HEK293 (cell line): ENCODE data around the gene ERCC3.

Experiments used
- CTCF ChIA-PET: fragments of 350-600 bp; formaldehyde crosslinking; extraction: SDS; loops from one replicate; lab custom pipeline; 2021; ENCODE audit warnings: antibody characterized with exemption; lab: Yijun Ruan, JAX
- POLR2A ChIA-PET: fragments of 300-600 bp; formaldehyde crosslinking; extraction: SDS; loops from one replicate; lab custom pipeline; 2020; ENCODE audit warnings: antibody characterized with exemption, inconsistent platforms; lab: Yijun Ruan, JAX
- H3K27ac ChIP-seq: fragments of 200-500 bp; sonication (Bioruptor generic); 2 replicates; pipeline ENCODE4 v1.5.1; 2014; ENCODE audit warnings: low read depth, low read length, control low read depth, inconsistent platforms; ENCODE audit errors: extremely low read depth
- H3K36me3 ChIP-seq, 2 experiments: fragments of 200-500 bp in 1 of 2; sonication (Bioruptor generic) in 1 of 2; 1 replicate in 1 of 2; 2 replicates in 1 of 2; pipeline ENCODE4 v1.5.1; 2014 to 2017; ENCODE audit warnings: inconsistent platforms in 2 of 2, low read length in 2 of 2; ENCODE audit not compliant: control insufficient read depth in 2 of 2, insufficient read depth in 1 of 2
- H3K4me1 ChIP-seq: fragments of 200-500 bp; sonication (Bioruptor generic); 2 replicates; pipeline ENCODE4 v1.5.1; 2014; ENCODE audit warnings: mild to moderate bottlenecking, low read length, inconsistent platforms; ENCODE audit not compliant: control insufficient read depth, insufficient read depth
- H3K4me3 ChIP-seq: 2 replicates; pipeline ENCODE4 v1.5.1; 2011; ENCODE audit warnings: low read depth, mild to moderate bottlenecking, control low read depth, low read length, moderate library complexity
- H3K9me3 ChIP-seq: fragments of 200-500 bp; sonication (Bioruptor generic); 2 replicates; pipeline ENCODE4 v1.5.1; 2014; ENCODE audit warnings: low read depth, low read length, inconsistent platforms; ENCODE audit not compliant: control insufficient read depth, insufficient read depth
- EGR2 ChIP-seq: fragments of 450-650 bp; formaldehyde crosslinking; IDR thresholded peaks from 2 replicates; pipeline ENCODE4 v1.5.1; 2016; ENCODE audit warnings: low read depth, missing biosample characterization, missing genetic modification characterization
- FEZF1 ChIP-seq: fragments of 450-650 bp; formaldehyde crosslinking; IDR thresholded peaks from 2 replicates; pipeline ENCODE4 v1.5.1; 2016; ENCODE audit warnings: missing biosample characterization, missing genetic modification characterization
- GLIS2 ChIP-seq: fragments of 450-650 bp; formaldehyde crosslinking; IDR thresholded peaks from 2 replicates; pipeline ENCODE4 v1.5.1; 2016; ENCODE audit warnings: missing biosample characterization, missing genetic modification characterization
- KLF1 ChIP-seq: fragments of 450-650 bp; formaldehyde crosslinking; IDR thresholded peaks from 2 replicates; pipeline ENCODE4 v1.5.1; 2016; ENCODE audit warnings: missing biosample characterization, missing genetic modification characterization
- KLF16 ChIP-seq: fragments of 450-650 bp; formaldehyde crosslinking; IDR thresholded peaks from 2 replicates; pipeline ENCODE4 v1.5.1; 2017; ENCODE audit warnings: missing biosample characterization, missing genetic modification characterization
- KLF8 ChIP-seq: fragments of 450-650 bp; formaldehyde crosslinking; IDR thresholded peaks from 2 replicates; pipeline ENCODE4 v1.5.1; 2016; ENCODE audit warnings: missing biosample characterization, missing genetic modification characterization
- SP2 ChIP-seq: fragments of 450-650 bp; formaldehyde crosslinking; IDR thresholded peaks from 2 replicates; pipeline ENCODE4 v1.5.1; 2016; ENCODE audit warnings: missing biosample characterization, missing genetic modification characterization
- SP3 ChIP-seq: fragments of 450-650 bp; formaldehyde crosslinking; IDR thresholded peaks from 2 replicates; pipeline ENCODE4 v1.5.1; 2016; ENCODE audit warnings: missing biosample characterization, missing genetic modification characterization
- TCF7L2 ChIP-seq: IDR thresholded peaks from 2 replicates; pipeline ENCODE4 v1.6.1; 2011; ENCODE audit warnings: low read depth, mild to moderate bottlenecking, inconsistent platforms, low read length, moderate library complexity, borderline replicate concordance
- ZFHX2 ChIP-seq: fragments of 450-650 bp; formaldehyde crosslinking; conservative IDR thresholded peaks from 2 replicates; pipeline ENCODE4 v1.5.1; 2016; ENCODE audit warnings: missing biosample characterization, missing genetic modification characterization
- ZFP3 ChIP-seq: fragments of 450-650 bp; formaldehyde crosslinking; IDR thresholded peaks from 2 replicates; pipeline ENCODE4 v1.5.1; 2016; ENCODE audit warnings: low read depth, missing biosample characterization, missing genetic modification characterization
- ZIC2 ChIP-seq: fragments of 450-650 bp; formaldehyde crosslinking; IDR thresholded peaks from 2 replicates; pipeline ENCODE4 v1.5.1; 2016; ENCODE audit warnings: missing biosample characterization, missing genetic modification characterization
- ZNF133 ChIP-seq: fragments of 450-650 bp; formaldehyde crosslinking; IDR thresholded peaks from 2 replicates; pipeline ENCODE4 v1.5.1; 2016; ENCODE audit warnings: missing biosample characterization, missing genetic modification characterization
- ZNF214 ChIP-seq: fragments of 450-650 bp; formaldehyde crosslinking; IDR thresholded peaks from 2 replicates; pipeline ENCODE4 v1.5.1; 2017; ENCODE audit warnings: missing biosample characterization, mild to moderate bottlenecking, missing genetic modification characterization, borderline replicate concordance
- ZNF221 ChIP-seq: fragments of 450-650 bp; formaldehyde crosslinking; IDR thresholded peaks from 2 replicates; pipeline ENCODE4 v1.5.1; 2017; ENCODE audit warnings: missing biosample characterization, missing genetic modification characterization, borderline replicate concordance
- ZNF24 ChIP-seq: fragments of 450-650 bp; formaldehyde crosslinking; IDR thresholded peaks from 2 replicates; pipeline ENCODE4 v1.5.1; 2016; ENCODE audit warnings: missing biosample characterization, missing genetic modification characterization
- ZNF335 ChIP-seq: fragments of 450-650 bp; formaldehyde crosslinking; conservative IDR thresholded peaks from 2 replicates; pipeline ENCODE4 v1.5.1; 2016; ENCODE audit warnings: missing biosample characterization, missing genetic modification characterization
- ZNF404 ChIP-seq: fragments of 450-650 bp; formaldehyde crosslinking; IDR thresholded peaks from 2 replicates; pipeline ENCODE4 v1.5.1; 2017; ENCODE audit warnings: missing biosample characterization, missing genetic modification characterization
- ZNF501 ChIP-seq: fragments of 450-650 bp; formaldehyde crosslinking; IDR thresholded peaks from 2 replicates; pipeline ENCODE4 v1.5.1; 2016; ENCODE audit warnings: missing biosample characterization, missing genetic modification characterization
- ZNF549 ChIP-seq: fragments of 450-650 bp; IDR thresholded peaks from 2 replicates; pipeline ENCODE4 v1.5.1; 2018; ENCODE audit warnings: missing biosample characterization, missing genetic modification characterization, mild to moderate bottlenecking, inconsistent platforms, moderate library complexity
- ZNF571 ChIP-seq: fragments of 450-650 bp; formaldehyde crosslinking; IDR thresholded peaks from 2 replicates; pipeline ENCODE4 v1.5.0; 2017; ENCODE audit warnings: missing biosample characterization, missing genetic modification characterization
- ZXDB ChIP-seq: fragments of 450-650 bp; formaldehyde crosslinking; IDR thresholded peaks from 2 replicates; pipeline ENCODE4 v1.5.1; 2016; ENCODE audit warnings: missing biosample characterization, missing genetic modification characterization
- TF ChIP-seq, protein P1 (sequence below): fragments of 450-650 bp; formaldehyde crosslinking; IDR thresholded peaks from 2 replicates; pipeline ENCODE4 v1.5.1; 2016; ENCODE audit warnings: missing biosample characterization, missing genetic modification characterization
- TF ChIP-seq, protein P2 (sequence below): fragments of 450-650 bp; formaldehyde crosslinking; optimal IDR thresholded peaks from 2 replicates; pipeline ENCODE3; 2016; ENCODE audit warnings: missing biosample characterization, mild to moderate bottlenecking, missing genetic modification characterization
- TF ChIP-seq, protein P3 (sequence below): fragments of 450-650 bp; formaldehyde crosslinking; conservative IDR thresholded peaks from 2 replicates; pipeline ENCODE4 v1.5.1; 2016; ENCODE audit warnings: low read depth, missing biosample characterization, missing genetic modification characterization
- TF ChIP-seq, protein P4 (sequence below): fragments of 450-650 bp; formaldehyde crosslinking; IDR thresholded peaks from 2 replicates; pipeline ENCODE4 v1.5.1; 2016; ENCODE audit warnings: missing biosample characterization, missing genetic modification characterization

The ERCC3 gene

DNA sequence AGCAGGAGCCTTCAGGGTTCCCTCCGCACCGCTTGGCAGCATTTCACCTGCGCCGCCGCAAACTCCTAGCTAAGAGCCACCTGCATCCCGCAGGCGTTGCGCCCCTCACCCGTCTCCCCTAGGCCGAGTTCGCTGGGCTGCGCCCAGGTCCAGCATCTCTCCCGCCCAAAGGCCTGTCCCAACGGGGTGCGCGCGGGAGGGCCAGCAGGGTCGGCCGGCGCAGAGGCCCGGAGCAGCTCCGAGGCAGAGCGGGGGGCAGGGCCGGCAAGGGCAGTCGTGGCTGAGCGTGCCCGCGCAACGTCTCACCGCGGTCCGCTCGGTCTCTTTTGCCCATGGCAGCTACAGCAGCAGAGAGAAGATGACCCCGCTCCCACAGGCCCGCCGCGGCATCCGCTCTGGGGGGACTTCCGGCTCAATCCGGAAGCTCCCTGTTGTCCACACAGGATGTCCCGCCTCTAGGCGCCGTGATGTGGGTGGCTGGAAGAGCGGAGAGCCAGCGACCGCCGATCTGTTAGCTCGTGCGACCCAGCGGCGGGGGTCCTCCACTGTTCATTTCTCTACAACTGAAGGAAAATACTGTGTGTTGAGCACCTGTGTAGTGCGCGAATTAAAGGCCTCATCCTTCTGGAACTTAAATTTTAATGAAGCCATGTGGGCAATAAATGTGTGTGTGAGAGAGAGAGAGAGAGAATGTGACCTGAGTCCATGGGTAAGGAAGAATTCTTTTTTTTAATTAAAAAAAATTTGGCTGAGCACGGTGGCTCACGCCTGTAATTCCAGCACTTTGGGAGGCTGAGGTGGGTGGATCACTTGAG, at the start of gene ERCC3 (continued):
- TF ChIP-seq, protein P1, sequence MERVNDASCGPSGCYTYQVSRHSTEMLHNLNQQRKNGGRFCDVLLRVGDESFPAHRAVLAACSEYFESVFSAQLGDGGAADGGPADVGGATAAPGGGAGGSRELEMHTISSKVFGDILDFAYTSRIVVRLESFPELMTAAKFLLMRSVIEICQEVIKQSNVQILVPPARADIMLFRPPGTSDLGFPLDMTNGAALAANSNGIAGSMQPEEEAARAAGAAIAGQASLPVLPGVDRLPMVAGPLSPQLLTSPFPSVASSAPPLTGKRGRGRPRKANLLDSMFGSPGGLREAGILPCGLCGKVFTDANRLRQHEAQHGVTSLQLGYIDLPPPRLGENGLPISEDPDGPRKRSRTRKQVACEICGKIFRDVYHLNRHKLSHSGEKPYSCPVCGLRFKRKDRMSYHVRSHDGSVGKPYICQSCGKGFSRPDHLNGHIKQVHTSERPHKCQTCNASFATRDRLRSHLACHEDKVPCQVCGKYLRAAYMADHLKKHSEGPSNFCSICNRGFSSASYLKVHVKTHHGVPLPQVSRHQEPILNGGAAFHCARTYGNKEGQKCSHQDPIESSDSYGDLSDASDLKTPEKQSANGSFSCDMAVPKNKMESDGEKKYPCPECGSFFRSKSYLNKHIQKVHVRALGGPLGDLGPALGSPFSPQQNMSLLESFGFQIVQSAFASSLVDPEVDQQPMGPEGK, result 0 out of 2 replicates have a peak, but pooled peaks have one; percentile 42
- TF ChIP-seq ZNF571 (tag by site-specific recombination) (no peak), EGR2 (peak; percentile 17; the same call in 1 of the 2 replicates), ZNF133 (tag by site-specific recombination) (no peak), ZNF404 (tag by site-specific recombination) (no peak), ZNF221 (tag by site-specific recombination) (no peak), ZNF501 (tag by site-specific recombination) (peak; percentile 70; the same call in 1 of the 2 replicates), ZNF24 (tag by site-specific recombination) (no peak), TCF7L2 (no peak), ZFHX2 (tag by site-specific recombination) (peak; percentile 47; the same call in 1 of the 2 replicates), SP2 (peak; percentile 77), ZIC2 (peak; percentile 61), SP3 (tag by site-specific recombination) (0 out of 2 replicates have a peak, but pooled peaks have one; percentile 9), ZXDB (tag by site-specific recombination) (peak; percentile 70), FEZF1 (tag by site-specific recombination) (no peak), GLIS2 (peak; percentile 92)
- TF ChIP-seq, protein P2, sequence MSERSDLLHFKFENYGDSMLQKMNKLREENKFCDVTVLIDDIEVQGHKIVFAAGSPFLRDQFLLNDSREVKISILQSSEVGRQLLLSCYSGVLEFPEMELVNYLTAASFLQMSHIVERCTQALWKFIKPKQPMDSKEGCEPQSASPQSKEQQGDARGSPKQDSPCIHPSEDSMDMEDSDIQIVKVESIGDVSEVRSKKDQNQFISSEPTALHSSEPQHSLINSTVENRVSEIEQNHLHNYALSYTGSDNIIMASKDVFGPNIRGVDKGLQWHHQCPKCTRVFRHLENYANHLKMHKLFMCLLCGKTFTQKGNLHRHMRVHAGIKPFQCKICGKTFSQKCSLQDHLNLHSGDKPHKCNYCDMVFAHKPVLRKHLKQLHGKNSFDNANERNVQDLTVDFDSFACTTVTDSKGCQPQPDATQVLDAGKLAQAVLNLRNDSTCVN (tag by site-specific recombination), result peak; percentile 72
- TF ChIP-seq, protein P3, sequence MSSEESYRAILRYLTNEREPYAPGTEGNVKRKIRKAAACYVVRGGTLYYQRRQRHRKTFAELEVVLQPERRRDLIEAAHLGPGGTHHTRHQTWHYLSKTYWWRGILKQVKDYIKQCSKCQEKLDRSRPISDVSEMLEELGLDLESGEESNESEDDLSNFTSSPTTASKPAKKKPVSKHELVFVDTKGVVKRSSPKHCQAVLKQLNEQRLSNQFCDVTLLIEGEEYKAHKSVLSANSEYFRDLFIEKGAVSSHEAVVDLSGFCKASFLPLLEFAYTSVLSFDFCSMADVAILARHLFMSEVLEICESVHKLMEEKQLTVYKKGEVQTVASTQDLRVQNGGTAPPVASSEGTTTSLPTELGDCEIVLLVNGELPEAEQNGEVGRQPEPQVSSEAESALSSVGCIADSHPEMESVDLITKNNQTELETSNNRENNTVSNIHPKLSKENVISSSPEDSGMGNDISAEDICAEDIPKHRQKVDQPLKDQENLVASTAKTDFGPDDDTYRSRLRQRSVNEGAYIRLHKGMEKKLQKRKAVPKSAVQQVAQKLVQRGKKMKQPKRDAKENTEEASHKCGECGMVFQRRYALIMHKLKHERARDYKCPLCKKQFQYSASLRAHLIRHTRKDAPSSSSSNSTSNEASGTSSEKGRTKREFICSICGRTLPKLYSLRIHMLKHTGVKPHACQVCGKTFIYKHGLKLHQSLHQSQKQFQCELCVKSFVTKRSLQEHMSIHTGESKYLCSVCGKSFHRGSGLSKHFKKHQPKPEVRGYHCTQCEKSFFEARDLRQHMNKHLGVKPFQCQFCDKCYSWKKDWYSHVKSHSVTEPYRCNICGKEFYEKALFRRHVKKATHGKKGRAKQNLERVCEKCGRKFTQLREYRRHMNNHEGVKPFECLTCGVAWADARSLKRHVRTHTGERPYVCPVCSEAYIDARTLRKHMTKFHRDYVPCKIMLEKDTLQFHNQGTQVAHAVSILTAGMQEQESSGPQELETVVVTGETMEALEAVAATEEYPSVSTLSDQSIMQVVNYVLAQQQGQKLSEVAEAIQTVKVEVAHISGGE (tag by site-specific recombination), result peak; percentile 90
- TF ChIP-seq, protein P4, sequence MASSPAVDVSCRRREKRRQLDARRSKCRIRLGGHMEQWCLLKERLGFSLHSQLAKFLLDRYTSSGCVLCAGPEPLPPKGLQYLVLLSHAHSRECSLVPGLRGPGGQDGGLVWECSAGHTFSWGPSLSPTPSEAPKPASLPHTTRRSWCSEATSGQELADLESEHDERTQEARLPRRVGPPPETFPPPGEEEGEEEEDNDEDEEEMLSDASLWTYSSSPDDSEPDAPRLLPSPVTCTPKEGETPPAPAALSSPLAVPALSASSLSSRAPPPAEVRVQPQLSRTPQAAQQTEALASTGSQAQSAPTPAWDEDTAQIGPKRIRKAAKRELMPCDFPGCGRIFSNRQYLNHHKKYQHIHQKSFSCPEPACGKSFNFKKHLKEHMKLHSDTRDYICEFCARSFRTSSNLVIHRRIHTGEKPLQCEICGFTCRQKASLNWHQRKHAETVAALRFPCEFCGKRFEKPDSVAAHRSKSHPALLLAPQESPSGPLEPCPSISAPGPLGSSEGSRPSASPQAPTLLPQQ (tag by site-specific recombination), result peak; percentile 22; the same call in 1 of the 2 replicates

DNA sequence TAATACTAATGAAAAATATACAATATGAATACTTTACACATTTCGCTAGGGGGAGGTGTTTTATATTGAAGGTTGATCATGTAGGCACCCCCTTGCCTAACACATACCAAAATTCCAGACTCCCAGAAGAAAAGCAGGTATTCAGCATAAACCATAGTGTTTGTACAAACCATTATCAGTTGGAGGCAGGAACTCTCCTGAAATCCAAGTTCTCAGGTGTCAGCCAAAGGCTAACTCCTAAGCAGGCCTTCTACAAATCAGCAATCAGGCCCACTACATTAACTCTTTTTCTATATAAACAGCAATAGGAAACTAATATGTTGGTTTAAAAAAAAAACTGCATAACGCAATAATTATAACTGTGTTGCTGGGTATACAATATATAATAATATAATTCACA, 49.3 kb upstream of the ERCC3 start:
- POLR2A ChIA-PET, result no interaction called here
- 0 out of 2 replicates have a peak overlapping the region, but pooled peaks have one; percentile 41 for H3K27ac ChIP-seq
- TF ChIP-seq ZNF214 (tag by site-specific recombination) (no peak), TCF7L2 (no peak), ZFP3 (tag by site-specific recombination) (no peak), KLF1 (tag by site-specific recombination) (no peak), ZNF335 (tag by site-specific recombination) (no peak), KLF8 (no peak), ZNF549 (tag by site-specific recombination) (no peak), KLF16 (tag by site-specific recombination) (no peak)
- TF ChIP-seq, protein P3 (tag by site-specific recombination), result no peak

More for the DNA sequence above, 49.3 kb upstream of the ERCC3 start:
- CTCF ChIA-PET, result no interaction called here
- Histone ChIP-seq H3K4me3 (no peak overlapping the region), H3K4me1 (peaks cover 16% of the 10 kb centered on the region), H3K36me3 (peaks cover 3 to 16% of the 10 kb centered on the region in 2 experiments; a peak in 2 of 3 replicates), H3K9me3 (no peaks in the 10 kb centered on the region)
